Measurements from ENCODE around the gene PPP2R2D.

Gene PPP2R2D

GRCh38 chr10:131901181-131901829 is 497 bp downstream of the PPP2R2D start:
- peaks cover 10% of the 10 kb centered on the region for H3K36me3 ChIP-seq (ENCODE audit: control insufficient read depth, insufficient read depth, low read length)
- H3K4me1 ChIP-seq (ENCODE audit: control insufficient read depth, insufficient read depth, low read length), result peaks cover 19% of the 10 kb centered on the region
- H3K9ac ChIP-seq (ENCODE audit: low read depth, low read length), result peak overlapping the region; percentile 69
- no peaks in the 10 kb centered on the region for H3K9me3 ChIP-seq (ENCODE audit: control insufficient read depth, insufficient read depth, low read length)
- peak overlapping the region; percentile 78 for H3K4me3 ChIP-seq (ENCODE audit: low read depth, low read length)
- H3K27ac ChIP-seq (ENCODE audit: low read depth, low read length), result peak overlapping the region; percentile 87
- H3K27me3 ChIP-seq (ENCODE audit: control insufficient read depth, insufficient read depth, low read length), result no peaks in the 10 kb centered on the region

- H3K9me3 ChIP-seq (ENCODE audit: control insufficient read depth, insufficient read depth, low read length), result no peaks in the 10 kb centered on the region
- H3K9ac ChIP-seq (ENCODE audit: low read depth, low read length), result no peak overlapping the region
- no peak overlapping the region for H3K27ac ChIP-seq (ENCODE audit: low read depth, low read length)
- peaks cover 16% of the 10 kb centered on the region for H3K36me3 ChIP-seq (ENCODE audit: control insufficient read depth, insufficient read depth, low read length)
- H3K4me1 ChIP-seq (ENCODE audit: control insufficient read depth, insufficient read depth, low read length), result peaks cover 16% of the 10 kb centered on the region
- no peaks in the 10 kb centered on the region for H3K27me3 ChIP-seq (ENCODE audit: control insufficient read depth, insufficient read depth, low read length)
- peak overlapping the region; percentile 78 for H3K4me3 ChIP-seq (ENCODE audit: low read depth, low read length)
Measured at GRCh38 chr10:131902211-131902610, 1.4 kb downstream of the PPP2R2D start.

GRCh38 chr10:131902691-131903090 is 1.9 kb downstream of the PPP2R2D start:
- H3K27me3 ChIP-seq (ENCODE audit: control insufficient read depth, insufficient read depth, low read length), result no peaks in the 10 kb centered on the region
- H3K9ac ChIP-seq (ENCODE audit: low read depth, low read length), result no peak overlapping the region
- peak overlapping the region; percentile 78; the same call in 1 of the 2 replicates for H3K4me3 ChIP-seq (ENCODE audit: low read depth, low read length)
- no peaks in the 10 kb centered on the region for H3K9me3 ChIP-seq (ENCODE audit: control insufficient read depth, insufficient read depth, low read length)
- H3K4me1 ChIP-seq (ENCODE audit: control insufficient read depth, insufficient read depth, low read length), result peaks cover 14% of the 10 kb centered on the region
- peaks cover 16% of the 10 kb centered on the region for H3K36me3 ChIP-seq (ENCODE audit: control insufficient read depth, insufficient read depth, low read length)
- no peak overlapping the region for H3K27ac ChIP-seq (ENCODE audit: low read depth, low read length)

GRCh38 chr10:131905267-131905571 is 4.4 kb downstream of the PPP2R2D start:
- no peak overlapping the region for H3K9ac ChIP-seq (ENCODE audit: low read depth, low read length)

GRCh38 chr10:131905603-131906268 is 4.9 kb downstream of the PPP2R2D start:
- peaks cover 34% of the 10 kb centered on the region for H3K36me3 ChIP-seq (ENCODE audit: control insufficient read depth, insufficient read depth, low read length)
- no peaks in the 10 kb centered on the region for H3K27me3 ChIP-seq (ENCODE audit: control insufficient read depth, insufficient read depth, low read length)
- H3K9ac ChIP-seq (ENCODE audit: low read depth, low read length), result no peak overlapping the region
- peaks cover 11% of the 10 kb centered on the region for H3K4me1 ChIP-seq (ENCODE audit: control insufficient read depth, insufficient read depth, low read length)
- H3K27ac ChIP-seq (ENCODE audit: low read depth, low read length), result no peak overlapping the region
- no peaks in the 10 kb centered on the region for H3K9me3 ChIP-seq (ENCODE audit: control insufficient read depth, insufficient read depth, low read length)
- H3K4me3 ChIP-seq (ENCODE audit: low read depth, low read length), result no peak overlapping the region

More at GRCh38 chr10:131905267-131905571, 4.4 kb downstream of the PPP2R2D start:
- Histone ChIP-seq H3K27me3 (ENCODE audit: control insufficient read depth, insufficient read depth, low read length) (no peaks in the 10 kb centered on the region), H3K4me3 (ENCODE audit: low read depth, low read length) (no peak overlapping the region), H3K4me1 (ENCODE audit: control insufficient read depth, insufficient read depth, low read length) (peaks cover 11% of the 10 kb centered on the region), H3K27ac (ENCODE audit: low read depth, low read length) (no peak overlapping the region), H3K9me3 (ENCODE audit: control insufficient read depth, insufficient read depth, low read length) (no peaks in the 10 kb centered on the region), H3K36me3 (ENCODE audit: control insufficient read depth, insufficient read depth, low read length) (peaks cover 34% of the 10 kb centered on the region)

- H3K4me1 ChIP-seq (ENCODE audit: control insufficient read depth, insufficient read depth, low read length), result peaks cover 11% of the 10 kb centered on the region
- no peak overlapping the region for H3K4me3 ChIP-seq (ENCODE audit: low read depth, low read length)
- no peaks in the 10 kb centered on the region for H3K27me3 ChIP-seq (ENCODE audit: control insufficient read depth, insufficient read depth, low read length)
- H3K9me3 ChIP-seq (ENCODE audit: control insufficient read depth, insufficient read depth, low read length), result no peaks in the 10 kb centered on the region
- H3K36me3 ChIP-seq (ENCODE audit: control insufficient read depth, insufficient read depth, low read length), result peaks cover 34% of the 10 kb centered on the region
- H3K9ac ChIP-seq (ENCODE audit: low read depth, low read length), result no peak overlapping the region
- H3K27ac ChIP-seq (ENCODE audit: low read depth, low read length), result no peak overlapping the region
Measured at GRCh38 chr10:131906269-131906639, 5.4 kb downstream of the PPP2R2D start.

- no peak overlapping the region for H3K27ac ChIP-seq (ENCODE audit: low read depth, low read length)
- peaks cover 44% of the 10 kb centered on the region for H3K36me3 ChIP-seq (ENCODE audit: control insufficient read depth, insufficient read depth, low read length)
- H3K4me1 ChIP-seq (ENCODE audit: control insufficient read depth, insufficient read depth, low read length), result peaks cover 3% of the 10 kb centered on the region; the same call in 1 of the 2 replicates
- no peaks in the 10 kb centered on the region for H3K27me3 ChIP-seq (ENCODE audit: control insufficient read depth, insufficient read depth, low read length)
- no peaks in the 10 kb centered on the region for H3K9me3 ChIP-seq (ENCODE audit: control insufficient read depth, insufficient read depth, low read length)
- H3K9ac ChIP-seq (ENCODE audit: low read depth, low read length), result no peak overlapping the region
- no peak overlapping the region for H3K4me3 ChIP-seq (ENCODE audit: low read depth, low read length)
Measured at GRCh38 chr10:131907679-131908078, 6.9 kb downstream of the PPP2R2D start.

- no peak overlapping the region for H3K4me3 ChIP-seq (ENCODE audit: low read depth, low read length)
- H3K9me3 ChIP-seq (ENCODE audit: control insufficient read depth, insufficient read depth, low read length), result no peaks in the 10 kb centered on the region
- H3K27ac ChIP-seq (ENCODE audit: low read depth, low read length), result no peak overlapping the region
- H3K4me1 ChIP-seq (ENCODE audit: control insufficient read depth, insufficient read depth, low read length), result peaks cover 3% of the 10 kb centered on the region; the same call in 1 of the 2 replicates
- peaks cover 44% of the 10 kb centered on the region for H3K36me3 ChIP-seq (ENCODE audit: control insufficient read depth, insufficient read depth, low read length)
- H3K27me3 ChIP-seq (ENCODE audit: control insufficient read depth, insufficient read depth, low read length), result no peaks in the 10 kb centered on the region
- no peak overlapping the region for H3K9ac ChIP-seq (ENCODE audit: low read depth, low read length)
Measured at GRCh38 chr10:131908151-131908550, 7.3 kb downstream of the PPP2R2D start.

- no peak overlapping the region for H3K4me3 ChIP-seq (ENCODE audit: low read depth, low read length)
- H3K36me3 ChIP-seq (ENCODE audit: control insufficient read depth, insufficient read depth, low read length), result peaks cover 44% of the 10 kb centered on the region
- H3K27ac ChIP-seq (ENCODE audit: low read depth, low read length), result no peak overlapping the region
- no peaks in the 10 kb centered on the region for H3K27me3 ChIP-seq (ENCODE audit: control insufficient read depth, insufficient read depth, low read length)
- H3K4me1 ChIP-seq (ENCODE audit: control insufficient read depth, insufficient read depth, low read length), result no peaks in the 10 kb centered on the region; the same call in 1 of the 2 replicates
- H3K9ac ChIP-seq (ENCODE audit: low read depth, low read length), result no peak overlapping the region
- H3K9me3 ChIP-seq (ENCODE audit: control insufficient read depth, insufficient read depth, low read length), result no peaks in the 10 kb centered on the region
Measured at GRCh38 chr10:131909014-131909808, 8.4 kb downstream of the PPP2R2D start.

GRCh38 chr10:131909929-131910328 is 9.1 kb downstream of the PPP2R2D start:
- no peaks in the 10 kb centered on the region for H3K27me3 ChIP-seq (ENCODE audit: control insufficient read depth, insufficient read depth, low read length)
- no peak overlapping the region for H3K4me3 ChIP-seq (ENCODE audit: low read depth, low read length)
- H3K36me3 ChIP-seq (ENCODE audit: control insufficient read depth, insufficient read depth, low read length), result peaks cover 44% of the 10 kb centered on the region
- no peak overlapping the region for H3K27ac ChIP-seq (ENCODE audit: low read depth, low read length)
- H3K9me3 ChIP-seq (ENCODE audit: control insufficient read depth, insufficient read depth, low read length), result no peaks in the 10 kb centered on the region
- H3K4me1 ChIP-seq (ENCODE audit: control insufficient read depth, insufficient read depth, low read length), result no peaks in the 10 kb centered on the region
- H3K9ac ChIP-seq (ENCODE audit: low read depth, low read length), result no peak overlapping the region

Measured in HUES48 (cell line).